Measurements from ENCODE around the gene FAM9A. TPM values are rescaled to one million over a fixed set of nuclear protein-coding genes. Genes with fewer than 3 reads are reported as not detected.

Gene FAM9A
- total RNA-seq, 1 experiment from 2014 or later = not detected

GRCh38 chrX:8845060-8845459 is 43.9 kb upstream of the FAM9A start:
- DNase-seq (ENCODE audit: low spot score) = no peak
- H3K9me3 ChIP-seq (ENCODE audit: low read depth, low read length, poor library complexity, severe bottlenecking) = no peaks in the 10 kb centered on the region
- BruUV-seq (replicated peaks) = no TSS peak
- H3K27me3 ChIP-seq (replicated peaks; ENCODE audit: insufficient read depth, low read depth, low read length, poor library complexity) = no peaks in the 10 kb centered on the region
- TF ChIP-seq CTCF (conservative IDR thresholded peaks at IDR 0.05; ENCODE audit: low read depth, low read length) (no peak), EZH2 (IDR thresholded peaks at IDR 0.05; ENCODE audit: borderline replicate concordance, low read depth, low read length, poor library complexity, severe bottlenecking) (no peak)
- H3K36me3 ChIP-seq (ENCODE audit: insufficient read depth, low read length, poor library complexity, severe bottlenecking) = no peaks in the 10 kb centered on the region
- POLR2A ChIA-PET (ENCODE audit: low non-redundant PET) = no interaction called here
- no peak overlapping the region for H3K27ac ChIP-seq (ENCODE audit: low read depth, low read length, poor library complexity, severe bottlenecking)
- H3K4me3 ChIP-seq (ENCODE audit: low read depth, low read length, poor library complexity, severe bottlenecking) = no peak overlapping the region
- CTCF ChIA-PET = no interaction called here
- intact Hi-C loops (cut with micrococcal nuclease; ENCODE audit: unreplicated experiment) = no loop called here
- H3K4me1 ChIP-seq (ENCODE audit: insufficient read depth, low read length, poor library complexity, severe bottlenecking) = no peaks in the 10 kb centered on the region

- no peak for TF ChIP-seq EZH2 (IDR thresholded peaks at IDR 0.05; ENCODE audit: borderline replicate concordance, low read depth, low read length, poor library complexity, severe bottlenecking)
- TF ChIP-seq CTCF (conservative IDR thresholded peaks at IDR 0.05; ENCODE audit: low read depth, low read length) = no peak
- H3K36me3 ChIP-seq (ENCODE audit: insufficient read depth, low read length, poor library complexity, severe bottlenecking) = no peaks in the 10 kb centered on the region
- H3K4me1 ChIP-seq (ENCODE audit: insufficient read depth, low read length, poor library complexity, severe bottlenecking) = no peaks in the 10 kb centered on the region
- no peaks in the 10 kb centered on the region for H3K27me3 ChIP-seq (replicated peaks; ENCODE audit: insufficient read depth, low read depth, low read length, poor library complexity)
- no peaks in the 10 kb centered on the region for H3K9me3 ChIP-seq (ENCODE audit: low read depth, low read length, poor library complexity, severe bottlenecking)
- no peak overlapping the region for H3K27ac ChIP-seq (ENCODE audit: low read depth, low read length, poor library complexity, severe bottlenecking)
- no peak for DNase-seq (ENCODE audit: low spot score)
- CTCF ChIA-PET = no interaction called here
- no TSS peak for BruUV-seq (replicated peaks)
- H3K4me3 ChIP-seq (ENCODE audit: low read depth, low read length, poor library complexity, severe bottlenecking) = no peak overlapping the region
- intact Hi-C loops (cut with micrococcal nuclease; ENCODE audit: unreplicated experiment) = no loop called here
- POLR2A ChIA-PET (ENCODE audit: low non-redundant PET) = no interaction called here
Measured at GRCh38 chrX:8844157-8844556, 43.0 kb upstream of the FAM9A start.

- DNase-seq (ENCODE audit: low spot score) = no peak
- TF ChIP-seq CTCF (conservative IDR thresholded peaks at IDR 0.05; ENCODE audit: low read depth, low read length) (no peak), EZH2 (IDR thresholded peaks at IDR 0.05; ENCODE audit: borderline replicate concordance, low read depth, low read length, poor library complexity, severe bottlenecking) (no peak)
- POLR2A ChIA-PET (ENCODE audit: low non-redundant PET) = no interaction called here
- CTCF ChIA-PET = no interaction called here
- Histone ChIP-seq H3K27me3 (replicated peaks; ENCODE audit: insufficient read depth, low read depth, low read length, poor library complexity) (no peaks in the 10 kb centered on the region), H3K4me3 (ENCODE audit: low read depth, low read length, poor library complexity, severe bottlenecking) (no peak overlapping the region), H3K4me1 (ENCODE audit: insufficient read depth, low read length, poor library complexity, severe bottlenecking) (no peaks in the 10 kb centered on the region), H3K9me3 (ENCODE audit: low read depth, low read length, poor library complexity, severe bottlenecking) (no peaks in the 10 kb centered on the region), H3K27ac (ENCODE audit: low read depth, low read length, poor library complexity, severe bottlenecking) (no peak overlapping the region), H3K36me3 (ENCODE audit: insufficient read depth, low read length, poor library complexity, severe bottlenecking) (no peaks in the 10 kb centered on the region)
- BruUV-seq (replicated peaks) = no TSS peak
- intact Hi-C loops (cut with micrococcal nuclease; ENCODE audit: unreplicated experiment) = no loop called here
Measured at GRCh38 chrX:8841911-8842310, 40.7 kb upstream of the FAM9A start.
